Activated B cell treated with CpG ODN at 0.5 μM for 24 hours (primary cell): Measurements from ENCODE around the gene BTBD19. TPM values are rescaled to one million over a fixed set of nuclear protein-coding genes. Genes with fewer than 3 reads are reported as not detected.
A peak's percentile ranks its signal among the peaks of the same experiment; 100 is the strongest.

Experiments used
- ATAC-seq: fragments of 200-7000 bp; cut with Tn5 transposase; one replicate; pipeline ENCODE4 v1.10.0; 2021; ENCODE audit warnings: low read depth, mild to moderate bottlenecking, moderate library complexity
- CTCF ChIA-PET: fragments of 350-600 bp; sonication (Branson Sonifier 250); formaldehyde crosslinking; loops from one replicate; lab custom pipeline; 2021; ENCODE audit warnings: antibody characterized with exemption; lab: Charles Lee
- POLR2A ChIA-PET: fragments of 350-600 bp; sonication (Branson Sonifier 250); formaldehyde crosslinking; loops from one replicate; lab custom pipeline; 2021; ENCODE audit warnings: antibody characterized with exemption; lab: Charles Lee
- DNase-seq: peaks from one replicate; pipeline ENCODE4 v3.0.0; 2022
- H3K27ac Mint-ChIP-seq: one replicate; pipeline ENCODE4 v1.8.0; 2020; ENCODE audit warnings: mixed read lengths
- H3K27me3 Mint-ChIP-seq: one replicate; pipeline ENCODE4 v1.8.0; 2021; ENCODE audit warnings: mixed read lengths
- H3K36me3 Mint-ChIP-seq: one replicate; pipeline ENCODE4 v1.8.0; 2021; ENCODE audit warnings: low read depth, mixed read lengths
- H3K4me1 Mint-ChIP-seq: one replicate; pipeline ENCODE4 v1.8.0; 2021; ENCODE audit warnings: mixed read lengths
- H3K4me3 Mint-ChIP-seq: one replicate; pipeline ENCODE4 v1.8.0; 2020; ENCODE audit warnings: mild to moderate bottlenecking, mixed read lengths
- H3K9me3 Mint-ChIP-seq: one replicate; pipeline ENCODE4 v1.8.0; 2020; ENCODE audit warnings: mixed read lengths
- intact Hi-C: fragments of 100-400 bp; cut with micrococcal nuclease; formaldehyde crosslinking; loops from one replicate; pipeline ENCODE4 v1.15.1; 2024
- total RNA-seq: library from RNA; stranded (reverse); gene quantifications from 2 replicates; pipeline ENCODE4 v1.2.3, GENCODE V29; 2022
- TF ChIP-seq, protein P1 (sequence below): fragments of 200-600 bp; IDR thresholded peaks from one replicate; pipeline ENCODE4 v1.8.0; 2022; ENCODE audit warnings: antibody characterized with exemption, mild to moderate bottlenecking

The BTBD19 gene
- total RNA-seq, 1 donor from 2014 or later, result 27.6 TPM

DNA sequence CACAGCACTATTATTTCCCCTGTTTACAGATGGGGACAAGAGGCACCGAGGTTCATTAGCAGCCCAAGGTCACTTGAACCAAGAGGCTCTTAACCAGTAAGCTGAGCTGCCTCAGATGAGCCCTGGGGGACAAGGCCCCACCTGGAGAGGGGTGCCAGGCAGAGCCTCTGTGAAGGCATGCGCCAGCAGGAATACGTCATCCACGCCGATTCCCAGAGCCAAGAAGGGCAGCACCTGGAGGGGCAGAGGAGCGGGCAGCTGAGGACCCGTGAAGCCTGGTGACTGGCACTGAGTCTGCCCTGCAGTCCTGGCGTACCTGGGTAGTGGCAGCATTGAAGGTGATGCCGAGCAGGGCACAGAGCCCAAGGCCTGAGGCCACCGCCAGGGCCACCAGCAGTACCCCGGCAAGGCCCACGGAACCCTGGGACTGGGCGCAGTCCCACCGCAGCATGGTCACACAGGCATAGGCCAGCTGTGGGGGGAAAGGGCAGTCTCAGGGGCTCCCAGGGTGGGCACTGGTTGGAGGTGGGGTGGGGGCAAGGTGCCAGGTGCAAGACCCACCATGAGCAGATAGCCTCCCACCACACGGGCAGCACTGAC, 20.6 kb downstream of the BTBD19 start:
- no peaks in the 10 kb centered on the region for H3K9me3 Mint-ChIP-seq
- TF ChIP-seq, protein P1, sequence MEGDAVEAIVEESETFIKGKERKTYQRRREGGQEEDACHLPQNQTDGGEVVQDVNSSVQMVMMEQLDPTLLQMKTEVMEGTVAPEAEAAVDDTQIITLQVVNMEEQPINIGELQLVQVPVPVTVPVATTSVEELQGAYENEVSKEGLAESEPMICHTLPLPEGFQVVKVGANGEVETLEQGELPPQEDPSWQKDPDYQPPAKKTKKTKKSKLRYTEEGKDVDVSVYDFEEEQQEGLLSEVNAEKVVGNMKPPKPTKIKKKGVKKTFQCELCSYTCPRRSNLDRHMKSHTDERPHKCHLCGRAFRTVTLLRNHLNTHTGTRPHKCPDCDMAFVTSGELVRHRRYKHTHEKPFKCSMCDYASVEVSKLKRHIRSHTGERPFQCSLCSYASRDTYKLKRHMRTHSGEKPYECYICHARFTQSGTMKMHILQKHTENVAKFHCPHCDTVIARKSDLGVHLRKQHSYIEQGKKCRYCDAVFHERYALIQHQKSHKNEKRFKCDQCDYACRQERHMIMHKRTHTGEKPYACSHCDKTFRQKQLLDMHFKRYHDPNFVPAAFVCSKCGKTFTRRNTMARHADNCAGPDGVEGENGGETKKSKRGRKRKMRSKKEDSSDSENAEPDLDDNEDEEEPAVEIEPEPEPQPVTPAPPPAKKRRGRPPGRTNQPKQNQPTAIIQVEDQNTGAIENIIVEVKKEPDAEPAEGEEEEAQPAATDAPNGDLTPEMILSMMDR, result no peak
- no peak overlapping the region for H3K27ac Mint-ChIP-seq
- no peaks in the 10 kb centered on the region for H3K36me3 Mint-ChIP-seq
- ChIA-PET POLR2A (interaction anchor here (1.5 to 2.0 kb wide), 2 partner anchors 9 to 45 kb away, joined by 3 to 16 read pairs; no protein-coding TSS in a partner anchor), CTCF (no interaction called here)
- intact Hi-C loops, result no loop called here
- no peak for DNase-seq
- no peaks in the 10 kb centered on the region for H3K27me3 Mint-ChIP-seq
- ATAC-seq, result no peak
- H3K4me3 Mint-ChIP-seq, result no peak overlapping the region
- peaks cover 2% of the 10 kb centered on the region for H3K4me1 Mint-ChIP-seq

DNA sequence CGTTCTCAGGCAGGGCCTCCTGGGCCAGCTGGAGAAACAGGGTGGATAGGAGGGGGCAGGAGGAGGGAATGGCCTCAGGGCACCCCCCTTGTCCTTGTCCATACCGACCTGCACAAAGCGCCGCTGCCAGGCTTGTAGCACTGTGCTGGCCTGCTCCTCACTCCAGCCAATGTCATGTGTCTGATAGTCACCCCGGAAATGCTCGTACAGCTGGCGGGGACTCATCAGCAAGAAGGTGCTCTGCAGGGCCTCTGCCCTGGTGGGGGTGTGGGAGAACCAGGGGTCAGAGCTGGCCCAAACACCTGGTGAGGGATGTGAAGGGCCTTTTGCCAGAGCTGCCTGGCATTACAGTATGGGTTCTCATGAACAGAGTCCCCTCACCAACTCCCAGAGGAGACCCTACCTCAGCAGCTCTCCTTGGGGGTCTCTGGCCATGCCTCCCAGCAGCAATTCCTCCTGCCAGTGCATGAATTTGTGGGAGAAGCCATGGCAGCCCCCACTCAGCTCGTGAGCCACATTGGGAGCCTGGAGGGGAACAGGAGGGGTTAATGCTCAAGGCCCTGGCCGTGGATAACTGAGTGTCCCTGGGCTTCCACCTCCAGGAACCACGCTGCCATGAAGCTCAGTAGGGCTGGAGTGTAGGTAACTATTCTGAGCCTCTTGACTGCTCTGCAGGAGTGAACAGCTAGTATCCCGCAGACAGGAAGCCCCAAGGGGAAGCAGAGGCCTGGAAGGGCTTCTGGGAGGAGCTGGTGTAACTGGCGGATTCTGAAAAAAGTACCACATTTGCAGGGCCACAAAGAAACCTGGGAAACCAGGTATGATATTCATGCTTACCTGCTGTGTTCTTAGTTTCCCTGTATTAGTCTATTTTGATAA, 21.4 kb downstream of the BTBD19 start:
- intact Hi-C loops, result no loop called here
- TF ChIP-seq, protein P1, result no peak
- POLR2A ChIA-PET, result interaction anchor here (0.6 to 2.0 kb wide), 4 partner anchors 8 to 46 kb away, joined by 3 to 16 read pairs (median 3); partner anchors contain the start of gene BTBD19

DNA sequence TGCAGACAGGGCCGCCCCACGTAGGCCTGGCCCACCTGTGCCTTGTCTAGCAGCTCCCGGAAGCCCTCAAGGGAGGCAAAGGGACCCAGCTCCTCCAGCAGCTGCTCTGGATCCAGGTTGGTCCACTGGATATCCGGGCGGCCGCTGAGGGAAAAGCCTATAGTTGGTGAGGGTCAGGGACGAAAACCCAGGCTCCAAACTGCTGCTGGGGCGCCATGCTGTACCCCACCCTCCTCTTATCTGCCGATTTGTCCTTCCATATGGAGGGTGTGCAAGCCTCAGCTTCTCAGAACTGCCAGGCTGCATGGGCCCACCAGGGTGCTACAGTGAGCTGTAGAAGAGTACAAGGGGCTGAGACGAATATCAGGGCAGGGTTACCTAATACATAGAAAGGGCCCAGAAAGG, 22.6 kb downstream of the BTBD19 start:
- POLR2A ChIA-PET, result interaction anchor here (0.6 to 2.0 kb wide), 3 partner anchors 11 to 104 kb away, joined by 3 to 16 read pairs (median 3); partner anchors contain the start of gene RNU5D-1
- H3K27ac Mint-ChIP-seq, result no peak overlapping the region

More for the DNA sequence above, 21.4 kb downstream of the BTBD19 start:
- peaks cover 5% of the 10 kb centered on the region for H3K4me1 Mint-ChIP-seq
- no peak for DNase-seq
- H3K36me3 Mint-ChIP-seq, result no peaks in the 10 kb centered on the region
- H3K27ac Mint-ChIP-seq, result no peak overlapping the region
- H3K4me3 Mint-ChIP-seq, result no peak overlapping the region
- H3K9me3 Mint-ChIP-seq, result no peaks in the 10 kb centered on the region
- no peaks in the 10 kb centered on the region for H3K27me3 Mint-ChIP-seq
- no peak for ATAC-seq
- CTCF ChIA-PET, result interaction anchor here (1.3 kb wide), 1 partner anchor 43 kb away, joined by 4 read pairs; no protein-coding TSS in a partner anchor

DNA sequence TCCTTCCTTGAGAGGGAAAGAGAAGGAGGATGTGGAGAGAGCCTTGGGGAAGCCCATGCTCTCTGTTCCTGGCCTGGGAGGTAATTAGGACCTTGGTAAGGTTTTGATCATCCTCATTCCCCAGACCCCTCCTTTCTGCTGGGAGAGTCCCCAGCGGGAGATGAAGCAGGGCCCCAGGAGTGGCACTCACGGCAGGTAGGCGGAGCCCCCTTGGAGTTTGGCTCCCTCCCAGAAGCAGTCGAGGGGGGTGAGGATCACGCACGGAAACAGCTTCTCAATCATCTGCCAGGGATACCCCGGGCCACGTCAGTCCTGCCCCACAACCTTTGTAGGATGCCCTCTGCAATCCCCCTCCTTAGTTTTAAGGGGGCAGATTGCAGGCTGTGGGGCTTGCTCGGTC, 23.2 kb downstream of the BTBD19 start:
- Mint-ChIP-seq H3K9me3 (no peaks in the 10 kb centered on the region), H3K36me3 (no peaks in the 10 kb centered on the region), H3K27ac (peak overlapping the region; percentile 4), H3K4me3 (no peak overlapping the region), H3K27me3 (no peaks in the 10 kb centered on the region), H3K4me1 (peaks cover 13% of the 10 kb centered on the region)
- POLR2A ChIA-PET, result interaction anchor here (1.0 kb wide), 1 partner anchor 101 kb away, joined by 3 read pairs; the partner anchor contains the start of gene RNU5D-1
- CTCF ChIA-PET, result no interaction called here
- intact Hi-C loops, result no loop called here
- TF ChIP-seq, protein P1, result no peak
- DNase-seq (no peak), ATAC-seq (no peak)

More for the DNA sequence above, 22.6 kb downstream of the BTBD19 start:
- Mint-ChIP-seq H3K27me3 (no peaks in the 10 kb centered on the region), H3K36me3 (no peaks in the 10 kb centered on the region), H3K9me3 (no peaks in the 10 kb centered on the region), H3K4me3 (no peak overlapping the region), H3K4me1 (peaks cover 10% of the 10 kb centered on the region)
- TF ChIP-seq, protein P1, result no peak
- DNase-seq (no peak), ATAC-seq (no peak)
- intact Hi-C loops, result no loop called here
- CTCF ChIA-PET, result interaction anchor here (1.3 kb wide), 1 partner anchor 44 kb away, joined by 4 read pairs; no protein-coding TSS in a partner anchor
